ENCODE results near the gene ZNF335.

DNA sequence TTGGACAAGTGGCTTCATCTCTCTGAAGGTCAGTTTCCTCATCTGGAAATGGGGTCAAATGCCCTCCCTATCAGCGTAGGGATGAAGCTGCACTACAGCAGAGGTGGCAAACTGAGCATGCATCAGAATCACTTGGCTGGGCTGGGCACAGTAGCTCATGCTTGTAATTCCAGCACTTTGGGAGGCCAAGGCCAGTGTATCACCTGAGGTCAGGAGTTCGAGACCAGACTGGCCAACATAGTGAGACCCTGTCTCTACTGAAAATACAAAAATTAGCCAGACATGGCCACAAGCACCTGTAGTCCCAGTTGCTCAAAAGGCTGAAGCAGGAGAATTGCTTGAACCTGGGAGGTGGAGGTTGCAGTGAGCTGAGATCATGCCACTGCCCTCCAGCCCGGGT is 30.0 kb upstream of the ZNF335 start:
- TF ChIP-seq, protein P1, sequence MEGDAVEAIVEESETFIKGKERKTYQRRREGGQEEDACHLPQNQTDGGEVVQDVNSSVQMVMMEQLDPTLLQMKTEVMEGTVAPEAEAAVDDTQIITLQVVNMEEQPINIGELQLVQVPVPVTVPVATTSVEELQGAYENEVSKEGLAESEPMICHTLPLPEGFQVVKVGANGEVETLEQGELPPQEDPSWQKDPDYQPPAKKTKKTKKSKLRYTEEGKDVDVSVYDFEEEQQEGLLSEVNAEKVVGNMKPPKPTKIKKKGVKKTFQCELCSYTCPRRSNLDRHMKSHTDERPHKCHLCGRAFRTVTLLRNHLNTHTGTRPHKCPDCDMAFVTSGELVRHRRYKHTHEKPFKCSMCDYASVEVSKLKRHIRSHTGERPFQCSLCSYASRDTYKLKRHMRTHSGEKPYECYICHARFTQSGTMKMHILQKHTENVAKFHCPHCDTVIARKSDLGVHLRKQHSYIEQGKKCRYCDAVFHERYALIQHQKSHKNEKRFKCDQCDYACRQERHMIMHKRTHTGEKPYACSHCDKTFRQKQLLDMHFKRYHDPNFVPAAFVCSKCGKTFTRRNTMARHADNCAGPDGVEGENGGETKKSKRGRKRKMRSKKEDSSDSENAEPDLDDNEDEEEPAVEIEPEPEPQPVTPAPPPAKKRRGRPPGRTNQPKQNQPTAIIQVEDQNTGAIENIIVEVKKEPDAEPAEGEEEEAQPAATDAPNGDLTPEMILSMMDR (IDR thresholded peaks at IDR 0.05): no peak
- TF ChIP-seq POLR2A (IDR thresholded peaks at IDR 0.05) (no peak), POLR2AphosphoS5 (IDR thresholded peaks at IDR 0.05) (no peak)
